OCI-LY1 (cell line): ENCODE measurements around the gene PLGRKT.

Experiments
- H2AFZ ChIP-seq: fragments of 200-600 bp; sonication (generic), shearing (Covaris generic); 2 replicates; pipeline ENCODE4 v1.6.0; 2014; ENCODE audit warnings: antibody characterized with exemption, mild to moderate bottlenecking, low read length
- H3F3A ChIP-seq: fragments of 200-600 bp; sonication (generic), shearing (Covaris generic); 2 replicates; pipeline ENCODE4 v1.6.0; 2014; ENCODE audit warnings: mild to moderate bottlenecking, antibody characterized with exemption, low read length, moderate library complexity; ENCODE audit not compliant: insufficient read depth
- H3K27ac ChIP-seq: fragments of 200-600 bp; sonication (generic); 2 replicates; pipeline ENCODE4 v1.5.1; 2014; ENCODE audit warnings: low read length, mixed run types, mild to moderate bottlenecking, low read depth; ENCODE audit not compliant: poor library complexity, severe bottlenecking
- H3K27me3 ChIP-seq: fragments of 200-600 bp; sonication (generic); 2 replicates; pipeline ENCODE4 v1.6.0; 2014; ENCODE audit warnings: antibody characterized with exemption, mild to moderate bottlenecking, low read length, moderate library complexity; ENCODE audit not compliant: insufficient read depth
- H3K36me3 ChIP-seq: fragments of 200-600 bp; sonication (generic); 2 replicates; pipeline ENCODE4 v1.6.1; 2014; ENCODE audit warnings: mild to moderate bottlenecking, antibody characterized with exemption, low read length, moderate library complexity, mixed read lengths; ENCODE audit not compliant: insufficient read depth
- H3K4me1 ChIP-seq: fragments of 200-600 bp; sonication (generic); 2 replicates; pipeline ENCODE4 v1.5.1; 2014; ENCODE audit warnings: mild to moderate bottlenecking, low read length, moderate library complexity; ENCODE audit not compliant: insufficient read depth, severe bottlenecking
- H3K4me2 ChIP-seq: fragments of 200-600 bp; sonication (generic), shearing (Covaris generic); 2 replicates; pipeline ENCODE4 v1.6.1; 2014; ENCODE audit warnings: low read length
- H3K4me3 ChIP-seq: fragments of 200-600 bp; sonication (generic); 2 replicates; pipeline ENCODE4 v1.5.1; 2014; ENCODE audit warnings: low read length, low read depth, mild to moderate bottlenecking, mixed read lengths; ENCODE audit not compliant: poor library complexity, severe bottlenecking
- H3K79me2 ChIP-seq: fragments of 200-600 bp; shearing (Covaris generic); 2 replicates; pipeline ENCODE4 v1.6.1; 2016; ENCODE audit warnings: mixed run types, low read length, mixed read lengths; ENCODE audit not compliant: insufficient read depth
- H3K9ac ChIP-seq: fragments of 200-600 bp; sonication (generic), shearing (Covaris generic); 2 replicates; pipeline ENCODE4 v1.6.1; 2014; ENCODE audit warnings: mild to moderate bottlenecking, low read length, mixed read lengths
- H3K9me2 ChIP-seq: fragments of 200-600 bp; sonication (generic), shearing (Covaris generic); 2 replicates; pipeline ENCODE4 v1.6.1; 2014; ENCODE audit warnings: low read depth, mild to moderate bottlenecking, low read length, mixed read lengths
- H3K9me3 ChIP-seq: fragments of 200-600 bp; shearing (Covaris generic); 2 replicates; pipeline ENCODE4 v1.6.1; 2014; ENCODE audit warnings: low read length, mixed read lengths
- H4K20me1 ChIP-seq: fragments of 200-600 bp; sonication (generic), shearing (Covaris generic); 2 replicates; pipeline ENCODE4 v1.6.0; 2016; ENCODE audit warnings: mild to moderate bottlenecking, low read length; ENCODE audit not compliant: insufficient read depth
- EZH2 ChIP-seq: fragments of 200-600 bp; sonication (generic), shearing (Covaris generic); IDR thresholded peaks from 2 replicates; pipeline ENCODE4 v1.8.0; 2017; ENCODE audit warnings: borderline replicate concordance, mixed run types, mild to moderate bottlenecking, antibody characterized with exemption, low read length, moderate library complexity, mixed read lengths
- TF ChIP-seq, protein P1 (sequence below): fragments of 200-600 bp; sonication (generic), shearing (Covaris generic); IDR thresholded peaks from 2 replicates; pipeline ENCODE4 v1.5.1; 2017; ENCODE audit warnings: mild to moderate bottlenecking, antibody characterized with exemption, low read length, moderate library complexity, mixed read lengths

The PLGRKT gene

DNA sequence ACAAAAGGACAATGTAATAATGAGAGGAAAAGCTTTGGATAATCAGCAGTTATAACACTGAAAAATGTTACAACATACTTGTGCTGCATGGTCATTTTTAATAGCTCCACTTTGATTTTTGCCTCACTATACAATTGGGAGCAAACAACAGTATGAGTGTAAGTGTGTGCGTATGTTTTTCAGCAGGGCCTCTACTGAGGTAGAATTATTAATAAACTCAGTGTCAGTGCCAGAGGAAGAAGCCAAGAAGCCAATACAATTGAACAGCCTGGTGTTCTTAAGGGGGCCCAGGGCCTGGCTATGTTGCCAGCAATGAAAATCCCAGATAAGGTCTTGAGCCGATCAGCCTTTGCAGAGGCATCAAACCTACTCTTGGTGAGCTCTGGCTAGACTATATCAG, 81.9 kb downstream of the PLGRKT start:
- Histone ChIP-seq H4K20me1 (no peaks in the 10 kb centered on the region), H3K4me3 (no peak overlapping the region), H3K27me3 (no peaks in the 10 kb centered on the region), H3F3A (no peaks in the 10 kb centered on the region), H2AFZ (no peak overlapping the region), H3K4me2 (no peak overlapping the region), H3K27ac (no peak overlapping the region), H3K4me1 (peaks cover 5% of the 10 kb centered on the region), H3K9ac (no peak overlapping the region), H3K9me3 (no peaks in the 10 kb centered on the region), H3K36me3 (no peaks in the 10 kb centered on the region), H3K79me2 (no peaks in the 10 kb centered on the region), H3K9me2 (no peaks in the 10 kb centered on the region)
- TF ChIP-seq EZH2 = no peak
- TF ChIP-seq, protein P1, sequence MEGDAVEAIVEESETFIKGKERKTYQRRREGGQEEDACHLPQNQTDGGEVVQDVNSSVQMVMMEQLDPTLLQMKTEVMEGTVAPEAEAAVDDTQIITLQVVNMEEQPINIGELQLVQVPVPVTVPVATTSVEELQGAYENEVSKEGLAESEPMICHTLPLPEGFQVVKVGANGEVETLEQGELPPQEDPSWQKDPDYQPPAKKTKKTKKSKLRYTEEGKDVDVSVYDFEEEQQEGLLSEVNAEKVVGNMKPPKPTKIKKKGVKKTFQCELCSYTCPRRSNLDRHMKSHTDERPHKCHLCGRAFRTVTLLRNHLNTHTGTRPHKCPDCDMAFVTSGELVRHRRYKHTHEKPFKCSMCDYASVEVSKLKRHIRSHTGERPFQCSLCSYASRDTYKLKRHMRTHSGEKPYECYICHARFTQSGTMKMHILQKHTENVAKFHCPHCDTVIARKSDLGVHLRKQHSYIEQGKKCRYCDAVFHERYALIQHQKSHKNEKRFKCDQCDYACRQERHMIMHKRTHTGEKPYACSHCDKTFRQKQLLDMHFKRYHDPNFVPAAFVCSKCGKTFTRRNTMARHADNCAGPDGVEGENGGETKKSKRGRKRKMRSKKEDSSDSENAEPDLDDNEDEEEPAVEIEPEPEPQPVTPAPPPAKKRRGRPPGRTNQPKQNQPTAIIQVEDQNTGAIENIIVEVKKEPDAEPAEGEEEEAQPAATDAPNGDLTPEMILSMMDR = no peak

DNA sequence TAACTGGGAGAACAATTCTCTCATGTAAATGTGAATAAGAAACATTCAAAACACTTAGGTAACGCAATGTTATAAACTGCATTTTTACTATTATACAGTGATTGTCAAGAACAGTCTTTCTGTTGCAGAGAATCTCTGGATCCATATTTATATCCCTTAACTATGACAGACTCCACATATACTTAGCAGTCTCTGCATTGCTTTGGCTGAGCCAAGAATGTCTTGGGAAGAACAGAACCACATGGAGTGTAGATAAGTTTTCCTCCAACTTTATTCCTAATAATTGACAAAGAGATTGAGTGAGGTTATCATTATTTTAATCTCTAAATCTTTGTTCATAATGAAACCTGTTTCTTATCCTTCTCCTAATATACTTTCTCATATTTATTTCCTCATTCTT, 82.5 kb downstream of the PLGRKT start:
- H4K20me1 ChIP-seq = no peaks in the 10 kb centered on the region
- no peaks in the 10 kb centered on the region for H3K79me2 ChIP-seq
- TF ChIP-seq, protein P1 = no peak
- TF ChIP-seq EZH2 = no peak

DNA sequence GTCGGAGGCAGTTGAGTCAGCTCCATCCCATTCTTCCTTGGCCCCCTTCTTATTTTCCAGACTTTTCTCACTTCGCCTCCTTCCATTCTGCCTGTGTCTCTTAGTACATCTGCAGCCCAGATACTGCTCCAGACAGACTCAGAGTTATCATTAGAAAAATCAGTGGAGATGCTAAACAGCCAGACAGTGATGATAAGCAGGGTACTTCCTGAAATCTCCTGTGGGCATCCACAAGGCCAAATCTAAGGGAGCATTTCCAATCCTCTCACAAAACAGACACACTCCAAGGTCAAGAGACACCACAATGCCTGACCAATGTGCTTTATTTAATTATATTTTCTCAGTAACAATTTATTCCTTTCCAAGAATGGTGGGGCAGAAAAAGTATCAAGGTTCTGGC, 83.5 kb downstream of the PLGRKT start:
- H2AFZ ChIP-seq = no peak overlapping the region
- no peaks in the 10 kb centered on the region for H3K27me3 ChIP-seq
- no peaks in the 10 kb centered on the region for H3K36me3 ChIP-seq
- H3K27ac ChIP-seq = no peak overlapping the region
- peaks cover 3% of the 10 kb centered on the region; the same call in 1 of the 2 replicates for H3K9me3 ChIP-seq
- peaks cover 5% of the 10 kb centered on the region for H3K4me1 ChIP-seq
- no peaks in the 10 kb centered on the region for H3F3A ChIP-seq
- no peak overlapping the region for H3K4me2 ChIP-seq
- no peaks in the 10 kb centered on the region for H3K79me2 ChIP-seq
- H3K9me2 ChIP-seq = no peaks in the 10 kb centered on the region
- H3K4me3 ChIP-seq = no peak overlapping the region
- no peaks in the 10 kb centered on the region for H4K20me1 ChIP-seq
- H3K9ac ChIP-seq = no peak overlapping the region
- TF ChIP-seq, protein P1 = no peak
- no peak for TF ChIP-seq EZH2

More for the DNA sequence above, 82.5 kb downstream of the PLGRKT start:
- no peak overlapping the region for H2AFZ ChIP-seq
- no peaks in the 10 kb centered on the region for H3F3A ChIP-seq
- no peak overlapping the region for H3K27ac ChIP-seq
- H3K4me2 ChIP-seq = no peak overlapping the region
- H3K36me3 ChIP-seq = no peaks in the 10 kb centered on the region
- no peaks in the 10 kb centered on the region for H3K9me3 ChIP-seq
- H3K27me3 ChIP-seq = no peaks in the 10 kb centered on the region
- H3K4me3 ChIP-seq = no peak overlapping the region
- no peak overlapping the region for H3K9ac ChIP-seq
- H3K9me2 ChIP-seq = no peaks in the 10 kb centered on the region
- peaks cover 5% of the 10 kb centered on the region for H3K4me1 ChIP-seq
